Measurements from ENCODE around the gene PPARA.
"Not testable (repeated sequence)": the region's sequence is repeated elsewhere in the genome, so short reads cannot be mapped to it uniquely, and the experiment has no call there.

PPARA gene

DNA sequence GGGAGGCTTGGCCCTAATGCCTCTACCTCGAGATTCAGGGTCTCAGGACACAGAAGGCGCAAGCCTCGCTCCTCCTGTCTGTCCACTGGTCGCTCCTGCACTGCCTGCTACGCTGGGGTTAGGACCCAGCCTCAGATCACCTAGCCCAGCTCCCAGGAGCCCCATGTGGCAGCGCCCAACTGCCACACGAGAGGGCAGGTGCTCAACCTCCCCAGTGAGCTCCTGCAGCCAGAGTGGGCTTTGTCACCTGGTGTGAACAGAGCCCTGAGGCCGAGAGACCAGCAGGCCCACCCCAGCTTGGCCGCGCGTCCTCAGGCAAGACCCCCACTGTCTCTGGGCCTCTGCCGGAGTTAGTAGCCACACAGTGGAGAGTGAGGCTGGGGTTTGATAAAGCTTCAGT is 21.7 kb upstream of the PPARA start:
- no peak for DNase-seq

DNA sequence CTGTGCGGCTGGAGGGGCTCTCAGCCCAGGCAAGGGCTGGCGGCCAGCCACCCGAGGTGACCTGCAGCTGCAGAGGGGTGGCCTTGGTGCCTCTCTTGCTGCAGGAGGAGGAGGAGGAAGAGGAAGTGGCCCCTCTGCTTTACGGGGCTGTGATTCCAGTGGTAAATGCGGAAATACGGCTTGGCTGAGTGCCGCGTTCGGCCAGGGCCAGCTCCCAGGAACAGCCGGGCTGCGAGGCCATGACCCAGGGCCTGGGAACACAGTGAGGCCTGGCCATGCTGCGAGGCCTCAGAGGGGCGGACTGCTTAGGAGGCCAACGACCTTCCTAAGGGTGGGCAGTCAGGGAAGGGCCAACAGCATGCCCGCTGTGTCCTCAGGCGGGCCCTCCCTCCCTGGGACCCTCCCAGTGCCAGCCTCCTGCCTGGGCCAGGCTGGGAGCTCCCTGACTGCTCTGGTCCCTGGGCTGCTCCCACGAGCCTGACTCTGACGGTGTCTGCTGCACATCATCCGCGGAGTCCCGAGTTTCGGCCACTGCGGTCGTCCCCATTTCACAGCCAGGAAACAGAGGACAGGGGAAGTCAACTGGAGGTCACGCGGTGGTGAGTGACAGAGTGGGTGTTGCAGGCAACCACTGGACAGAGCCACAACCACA is 20.8 kb upstream of the PPARA start:
- no peak for DNase-seq

DNA sequence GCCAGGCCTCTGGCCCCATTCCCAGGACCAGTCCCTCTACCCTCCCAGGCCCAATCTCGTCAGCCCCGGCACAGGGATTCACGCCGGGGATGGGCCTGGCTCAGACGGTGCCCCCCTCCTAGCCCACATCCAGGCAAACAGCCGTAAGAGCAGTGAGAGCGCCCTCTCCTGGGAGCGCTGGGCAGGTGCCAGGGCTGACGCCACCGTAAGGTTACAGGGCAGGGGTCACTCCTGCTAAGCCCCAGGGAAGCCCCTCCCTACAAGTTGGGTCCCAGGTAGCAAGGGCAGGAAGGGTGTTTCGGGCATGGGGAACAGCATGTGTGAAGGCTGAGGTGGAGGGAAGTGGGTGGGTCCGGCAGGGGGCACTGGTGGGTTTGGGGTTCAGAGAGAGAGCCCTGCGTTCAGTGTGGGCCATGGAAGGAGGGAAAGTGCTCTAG is 19.2 kb upstream of the PPARA start:
- DNase-seq: no peak

DNA sequence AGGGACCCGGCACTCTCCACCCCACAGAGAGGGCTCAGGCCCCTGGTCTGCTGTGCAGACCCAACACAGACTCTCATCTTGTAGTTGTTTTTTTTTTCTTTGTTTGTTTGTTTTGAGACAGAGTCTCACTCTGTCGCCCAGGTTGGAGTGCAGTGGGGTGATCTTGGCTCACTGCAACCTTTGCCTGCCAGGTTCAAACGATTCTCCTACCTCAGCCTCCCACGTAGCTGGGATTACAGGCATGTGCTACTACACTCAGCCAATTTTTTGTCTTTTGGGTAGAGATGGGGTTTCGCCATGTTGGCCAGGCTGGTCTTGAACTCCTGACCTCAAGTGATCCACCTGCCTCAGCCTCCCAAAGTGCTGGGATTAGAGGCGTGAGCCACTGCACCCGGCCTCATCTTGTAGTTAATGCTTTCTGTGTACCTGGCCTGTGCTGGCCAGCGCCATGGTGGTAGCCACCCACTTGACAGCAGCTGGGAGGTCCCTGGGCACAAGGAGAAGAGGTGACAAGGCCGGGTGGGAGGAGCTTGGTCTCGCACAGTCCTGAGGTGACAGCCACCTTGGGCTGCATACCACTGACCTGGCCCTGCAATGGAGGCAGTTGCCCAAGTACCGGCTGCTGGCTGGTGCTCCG is 18.0 kb upstream of the PPARA start:
- DNase-seq: not testable (repeated sequence)

DNA sequence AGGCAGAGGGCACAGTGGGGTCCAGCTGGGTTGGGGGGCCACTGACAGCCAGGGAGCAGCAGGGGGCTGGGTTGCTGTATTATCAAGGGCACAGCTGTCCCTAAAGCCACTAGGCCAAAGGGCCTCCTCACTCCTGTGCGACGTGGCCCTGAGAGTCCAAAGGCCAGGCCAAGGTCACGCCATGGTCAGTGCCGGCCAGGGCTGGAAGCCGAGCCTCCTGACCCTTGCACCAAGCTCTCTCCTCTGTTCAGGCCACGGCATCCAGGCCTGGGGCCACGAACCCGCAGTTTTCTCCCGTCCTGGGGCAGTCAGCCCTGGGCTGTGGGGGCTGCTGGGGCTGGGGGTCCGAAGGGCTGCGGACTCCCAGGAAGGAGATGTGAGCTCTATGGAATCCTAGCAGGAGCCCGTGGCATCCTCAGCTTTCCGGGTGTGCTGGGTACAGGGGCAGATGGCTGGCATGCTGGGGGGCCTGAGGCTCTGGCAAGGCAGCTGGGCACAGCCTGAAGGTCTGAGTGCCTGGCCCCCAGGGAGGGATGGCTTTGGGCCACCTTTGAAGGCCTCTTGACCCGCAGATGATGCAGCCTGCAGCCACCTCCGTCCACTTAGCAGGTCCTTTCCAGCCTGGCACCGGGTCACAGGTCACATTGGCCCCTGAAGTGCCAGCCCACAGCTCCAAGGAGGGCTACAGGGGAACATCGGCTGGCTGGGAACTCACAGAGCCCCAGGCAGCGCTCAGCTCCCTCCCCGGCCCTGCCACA is 17.3 kb upstream of the PPARA start:
- DNase-seq: no peak

DNA sequence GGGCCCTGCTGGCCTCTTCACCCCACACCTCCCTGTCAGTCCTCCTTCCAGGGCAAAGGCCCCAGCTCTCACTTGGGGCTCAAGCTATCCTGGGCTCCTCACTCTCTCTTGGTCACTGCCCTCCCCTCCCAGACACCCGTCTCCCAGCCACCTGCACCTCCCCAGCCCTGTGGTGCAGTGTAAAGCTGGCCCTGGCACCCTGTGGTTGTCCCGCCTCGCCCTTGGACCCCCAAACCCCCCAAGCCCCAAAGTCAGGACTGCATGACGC is 16.8 kb upstream of the PPARA start:
- no peak for DNase-seq

DNA sequence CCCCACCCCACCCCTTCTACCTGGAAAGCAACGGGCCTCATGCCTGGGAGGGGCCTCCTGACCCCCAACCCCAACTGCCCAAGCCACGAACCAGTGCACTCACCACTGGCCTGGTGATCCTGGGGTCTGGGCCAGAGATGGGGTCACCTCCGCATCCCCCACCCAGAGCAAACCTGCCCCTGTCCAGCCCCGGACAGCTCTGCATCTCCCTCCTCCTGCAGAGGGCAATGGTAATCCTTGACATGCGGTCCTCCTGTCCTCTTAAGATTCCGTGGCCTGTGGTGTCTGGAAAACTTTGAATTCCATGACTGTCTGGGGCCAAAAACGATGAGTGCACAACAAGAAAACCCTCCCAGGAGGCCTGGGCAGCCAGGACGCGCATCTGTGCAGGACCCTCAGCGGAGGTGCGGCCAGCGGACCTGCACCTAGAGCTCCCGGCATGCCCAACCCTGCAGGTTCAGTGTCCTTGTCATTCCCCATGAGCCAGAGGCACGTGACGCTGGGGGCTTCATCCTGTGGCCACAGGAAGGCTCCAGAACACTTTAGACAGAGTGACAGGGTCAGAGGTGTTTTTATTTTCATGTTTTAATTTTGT is 16.1 kb upstream of the PPARA start:
- DNase-seq: no peak

DNA sequence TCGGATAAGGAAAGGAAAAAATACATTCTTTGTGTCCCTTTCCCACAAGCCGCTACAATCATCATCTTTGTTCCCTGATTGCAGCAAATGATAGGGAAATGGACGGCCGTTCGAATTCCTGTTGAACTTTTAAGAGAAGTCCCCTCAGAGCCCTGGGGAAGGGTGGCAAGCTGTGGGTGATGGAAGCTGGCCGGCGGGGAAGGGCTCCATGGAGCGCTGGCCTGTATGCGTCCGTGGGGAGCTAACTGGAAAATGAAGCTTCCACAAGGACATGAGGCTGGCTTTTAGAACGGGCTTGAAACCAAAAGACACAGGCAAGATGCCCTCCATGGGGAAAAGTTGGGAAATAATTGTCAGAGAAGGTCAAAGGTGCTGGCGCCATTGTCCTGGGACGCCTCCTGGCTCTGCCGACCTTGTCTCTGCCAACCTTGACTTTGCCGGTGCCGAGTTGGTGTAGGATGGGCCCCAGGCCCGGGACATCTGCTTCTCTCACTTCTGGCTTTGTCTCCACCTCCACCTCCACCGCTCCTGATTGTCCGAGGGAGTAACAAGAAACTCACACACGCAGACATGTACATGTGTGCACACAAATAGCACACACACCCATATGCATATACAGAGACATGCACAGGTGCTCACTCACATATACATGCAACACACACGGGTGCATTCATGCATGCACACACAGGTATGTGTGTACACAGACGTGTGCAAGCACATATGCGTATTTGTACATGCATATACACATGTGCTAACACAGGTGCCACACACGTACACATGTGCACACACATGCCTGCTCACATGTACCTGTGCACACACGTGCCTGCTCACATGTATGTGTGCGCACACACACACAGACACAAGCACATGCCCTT is 14.5 kb upstream of the PPARA start:
- no peak for DNase-seq

DNA sequence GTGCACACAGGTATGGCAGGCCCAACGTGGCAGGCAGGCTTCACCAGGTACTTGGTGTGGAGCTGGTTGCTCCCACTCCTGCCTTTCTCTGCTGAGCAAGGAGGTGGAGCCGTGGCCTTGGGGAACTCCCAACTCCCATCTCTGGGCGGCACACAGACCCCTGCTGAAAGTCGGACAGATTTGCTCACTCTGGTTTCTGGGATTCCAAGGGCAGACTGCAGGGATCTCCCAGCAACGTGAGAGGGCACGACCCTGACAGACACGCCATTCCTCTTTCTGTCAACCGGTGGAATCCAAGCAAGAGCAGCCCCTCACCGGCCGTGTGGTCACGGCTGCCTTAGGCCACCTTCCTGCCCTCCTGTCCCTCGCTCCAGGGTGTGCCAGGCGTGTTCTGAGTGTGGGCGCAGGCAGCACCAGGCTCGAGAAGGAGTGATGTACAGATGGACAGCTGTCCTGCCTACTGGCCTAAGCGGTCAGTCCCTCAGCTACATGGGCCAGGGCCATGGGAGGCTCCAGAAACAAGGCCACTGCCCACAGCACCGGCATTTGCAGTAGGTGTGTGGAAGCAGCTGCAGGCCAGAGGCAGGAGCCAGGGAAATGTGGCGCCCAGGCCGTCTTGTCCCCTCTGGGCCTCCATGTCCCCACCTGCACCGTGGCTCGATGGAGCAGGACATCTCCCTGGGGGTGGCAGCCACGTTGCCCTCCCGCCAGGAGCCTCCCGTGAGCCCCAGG is 13.7 kb upstream of the PPARA start:
- DNase-seq: no peak

DNA sequence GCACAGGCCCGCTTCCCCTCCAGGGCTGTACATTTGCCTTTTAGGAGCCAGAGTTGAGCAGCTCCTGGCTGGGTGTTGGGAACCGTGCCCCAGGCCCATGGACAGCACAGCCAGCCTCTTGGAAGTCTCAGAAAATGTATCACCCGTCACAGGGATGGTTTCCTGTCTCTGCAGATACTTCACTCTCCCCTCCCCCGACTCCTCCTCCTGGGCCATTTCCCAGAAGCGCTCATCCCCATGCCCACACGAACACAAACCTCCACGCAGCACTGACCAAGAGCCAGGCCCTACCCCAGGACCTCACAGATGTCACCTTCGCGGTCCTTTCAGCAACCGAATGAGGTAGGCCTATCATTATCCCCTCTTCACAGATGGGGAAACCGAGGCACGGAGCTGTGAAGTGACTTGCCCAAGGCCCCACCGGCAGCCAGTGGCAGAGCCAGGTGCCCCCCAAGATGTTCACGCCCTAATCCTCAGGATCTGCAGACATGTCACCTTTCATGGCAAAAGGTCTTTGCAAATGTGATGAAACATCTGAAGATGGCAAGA is 13.0 kb upstream of the PPARA start:
- DNase-seq: no peak

DNA sequence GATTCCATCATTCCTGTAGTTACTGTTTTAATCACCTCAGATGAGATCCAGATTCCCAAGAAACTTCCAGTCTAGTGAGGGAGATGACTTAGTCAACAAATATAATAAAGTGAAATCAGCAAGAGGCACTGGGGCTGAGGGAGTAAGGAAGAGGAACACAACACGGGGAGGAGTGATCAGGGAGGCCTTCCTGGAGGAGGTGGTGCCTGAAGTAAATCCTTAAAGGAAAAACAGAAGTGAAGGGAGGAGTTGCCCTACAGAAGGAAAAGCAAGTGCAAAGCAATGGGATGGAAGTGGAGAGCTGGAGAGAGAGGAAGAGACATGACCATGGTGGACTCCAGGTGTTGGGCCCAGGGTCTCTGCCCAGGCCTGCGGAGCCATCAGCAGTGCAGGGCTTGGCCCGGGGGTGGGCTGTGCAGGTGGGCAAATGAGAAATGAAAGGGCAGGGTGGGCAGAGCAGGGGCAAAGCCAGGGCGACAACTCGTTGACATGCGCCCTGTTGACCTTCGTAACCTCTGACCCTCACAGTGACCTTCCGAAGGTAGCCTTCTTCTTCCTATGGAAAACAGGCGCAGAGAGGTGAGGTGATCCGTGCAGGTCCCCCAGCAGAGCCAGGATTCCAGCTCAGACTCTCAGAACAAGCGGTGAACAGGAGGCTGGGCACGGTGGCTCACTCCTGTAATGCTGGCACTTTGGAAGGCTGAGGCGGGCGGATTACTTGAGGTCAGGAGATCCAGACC is 12.1 kb upstream of the PPARA start:
- DNase-seq: no peak

DNA sequence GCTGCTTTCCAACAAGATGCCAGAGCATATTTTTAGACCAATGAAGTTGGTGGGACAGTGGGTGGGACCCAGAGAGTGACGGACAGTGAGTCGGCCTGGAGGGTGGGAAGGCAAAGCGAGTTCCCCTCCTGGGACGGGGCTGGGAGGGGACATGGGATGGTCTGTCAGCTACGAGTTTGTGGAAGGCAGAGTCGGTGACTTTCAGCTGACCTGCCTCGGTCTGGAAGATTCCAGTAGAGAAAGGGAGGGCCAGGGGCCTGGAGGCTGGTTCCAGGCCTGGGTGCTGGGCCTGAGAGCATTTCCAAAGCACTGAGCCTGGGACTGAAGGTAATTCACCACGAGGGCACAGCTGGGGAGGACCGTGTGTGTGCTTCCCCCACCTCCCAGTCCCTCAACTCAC is 10.9 kb upstream of the PPARA start:
- not testable (repeated sequence) for DNase-seq

DNA sequence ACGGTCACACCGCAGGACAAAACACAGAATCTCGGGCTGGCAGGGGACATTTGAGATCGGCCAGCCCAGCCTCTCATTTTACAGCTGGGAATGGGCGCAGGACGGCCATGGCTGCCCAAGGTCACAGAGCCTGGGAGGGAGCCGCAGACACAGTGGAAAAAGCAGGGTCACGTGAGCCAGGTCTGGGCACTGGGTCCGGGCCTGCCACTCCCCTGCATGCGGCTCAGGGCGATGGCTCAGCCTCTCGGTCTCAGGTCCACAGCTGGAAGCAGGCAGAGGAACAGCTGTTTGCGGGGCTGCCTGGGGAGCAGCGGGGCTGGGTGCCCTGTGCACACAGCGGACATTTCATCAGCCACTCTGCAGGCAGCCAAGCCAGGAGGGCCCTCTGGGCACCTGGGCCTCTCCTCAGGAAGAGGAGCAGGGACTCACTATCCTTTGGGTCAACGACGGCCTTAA is 10.4 kb upstream of the PPARA start:
- no peak for DNase-seq

DNA sequence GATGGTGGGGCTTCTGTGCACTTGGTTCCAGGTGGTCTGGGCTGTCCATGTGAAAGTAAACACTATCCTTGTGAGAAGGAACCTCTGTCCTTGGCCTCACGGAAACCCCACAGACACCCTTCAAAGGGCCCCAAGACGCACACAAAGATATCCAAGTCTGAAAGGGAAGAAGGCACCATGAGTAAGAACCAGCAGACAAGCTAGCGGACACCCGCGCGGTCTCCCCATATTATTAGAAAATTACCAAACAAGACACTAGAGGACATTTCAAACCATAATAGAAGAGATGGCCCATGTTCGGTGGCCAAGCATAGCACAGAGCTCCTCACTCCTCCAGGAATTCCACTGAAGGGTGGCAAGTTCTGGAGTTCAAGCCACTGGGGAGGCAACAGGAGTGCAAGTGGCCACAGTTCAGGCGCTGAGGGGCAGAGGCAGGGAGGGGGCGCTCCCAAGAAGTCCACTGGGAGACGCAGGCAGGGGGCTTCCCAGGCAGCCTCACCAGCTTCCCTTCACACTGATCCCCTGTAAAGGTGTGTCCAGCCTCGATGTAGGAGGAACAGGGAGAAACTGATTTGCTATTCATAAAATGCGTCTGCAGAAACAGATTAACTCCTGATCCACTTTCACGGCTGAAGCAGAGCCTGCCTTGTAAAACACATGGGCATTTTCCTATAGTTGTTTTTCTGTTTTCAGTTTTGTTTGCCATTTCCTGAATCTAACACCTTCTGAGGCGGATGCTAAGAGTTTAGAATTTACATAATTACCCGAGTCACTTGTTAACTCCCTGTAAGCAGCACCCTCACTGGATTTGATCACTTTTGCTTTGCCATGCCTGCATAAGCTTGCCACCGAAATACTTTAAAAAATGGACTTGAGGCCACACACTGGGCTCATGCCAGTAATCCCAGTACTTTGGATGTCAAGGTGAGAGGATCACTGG is 9.1 kb upstream of the PPARA start:
- no peak for DNase-seq

DNA sequence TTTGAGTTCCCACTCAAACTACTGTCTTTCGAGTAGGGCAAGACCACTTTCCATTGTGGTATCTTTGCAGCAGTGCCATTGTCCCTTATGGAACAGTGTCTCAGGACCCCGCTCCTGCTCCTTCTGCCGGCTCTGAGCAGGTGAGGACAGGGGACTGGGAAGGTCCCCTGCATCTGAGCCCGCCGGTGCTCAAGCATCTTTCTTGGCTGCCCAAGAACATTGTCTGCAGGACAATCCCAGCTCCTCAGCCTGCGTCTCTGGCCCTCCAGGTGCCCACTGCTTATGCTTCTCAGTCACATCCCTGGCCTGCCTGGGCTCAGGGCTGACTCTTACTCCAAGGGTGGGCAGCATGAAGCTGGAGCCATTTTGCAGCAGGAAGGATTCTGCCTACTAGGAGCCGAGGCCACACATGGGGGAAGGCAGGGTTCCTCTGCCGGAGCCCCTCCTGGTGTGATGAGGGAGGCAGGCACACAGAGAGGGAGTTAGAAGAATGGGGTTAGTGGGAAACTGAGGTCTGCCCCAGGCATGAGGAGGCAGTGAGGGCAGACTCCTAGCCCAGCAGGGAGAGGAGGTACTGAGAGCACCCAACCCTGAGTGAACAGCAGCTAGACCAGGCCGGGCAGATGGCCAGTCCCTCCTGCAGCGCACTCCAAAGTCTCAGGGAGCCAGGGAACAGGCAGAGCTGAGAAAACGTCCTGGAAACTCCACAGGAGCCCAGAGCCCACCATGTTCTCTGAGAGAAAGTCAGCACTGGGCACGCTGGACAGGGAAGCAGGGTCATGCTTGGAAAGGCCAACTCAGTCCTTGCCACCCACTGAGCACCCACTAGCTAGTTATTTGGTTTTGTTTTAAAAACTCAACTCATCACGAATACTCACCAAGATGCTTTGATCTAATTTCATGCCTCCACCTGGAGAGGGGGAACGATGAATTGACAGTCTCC is 7.5 kb upstream of the PPARA start:
- DNase-seq: no peak

DNA sequence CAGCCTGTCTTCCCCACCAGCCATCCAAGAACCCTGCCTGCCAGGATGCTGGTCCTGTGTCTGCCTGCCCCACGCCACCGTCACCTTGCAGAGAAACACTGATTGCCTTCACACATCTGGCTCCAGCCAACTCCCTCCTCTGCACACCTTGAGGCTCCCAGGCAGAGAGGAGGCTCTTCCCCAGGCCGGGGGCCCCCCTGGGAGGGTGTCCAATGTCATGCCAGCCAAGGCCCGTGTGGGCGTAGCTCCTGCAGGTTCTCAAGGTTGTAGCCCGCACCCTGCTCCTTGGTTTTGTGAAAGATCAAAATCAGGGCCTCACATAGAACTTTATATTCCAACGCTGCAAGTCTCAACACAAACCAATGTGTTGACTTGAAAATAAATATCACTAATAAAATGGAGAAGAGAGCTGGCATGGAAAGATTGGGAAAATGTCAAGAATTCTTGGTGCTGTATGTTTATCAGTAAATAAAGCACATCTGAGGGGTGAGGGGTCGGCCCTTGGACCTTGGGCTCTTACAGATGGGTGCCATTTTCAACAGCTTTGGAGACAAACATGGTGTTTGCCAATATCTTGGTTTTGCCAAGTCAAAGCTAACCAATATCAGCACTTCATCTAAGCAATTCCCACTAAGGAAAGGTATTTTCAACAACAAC is 6.7 kb upstream of the PPARA start:
- DNase-seq: no peak

DNA sequence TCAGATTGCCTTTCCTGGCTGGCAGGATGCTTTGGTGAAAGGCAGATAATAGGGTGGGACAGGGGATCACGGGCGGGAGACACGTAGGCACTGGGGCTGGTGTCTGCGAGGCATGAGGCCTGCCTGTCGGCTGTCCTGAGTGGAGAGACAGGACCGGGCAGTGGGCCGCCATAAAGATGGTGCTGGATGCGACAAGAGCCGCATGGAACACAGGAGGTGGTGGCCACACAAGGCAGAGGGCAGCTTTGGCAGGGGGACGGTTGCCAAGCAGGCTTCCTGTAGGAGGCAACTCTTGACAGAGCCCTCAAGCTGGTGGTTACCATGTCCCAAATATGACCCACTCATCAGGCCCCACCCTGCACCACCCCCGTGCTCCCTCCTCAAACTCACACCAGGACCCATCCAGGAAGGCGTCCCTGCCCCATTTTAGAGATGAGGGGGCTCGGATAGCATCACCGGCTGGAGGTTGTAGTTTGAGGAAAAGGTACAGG is 4.9 kb upstream of the PPARA start:
- DNase-seq: no peak

DNA sequence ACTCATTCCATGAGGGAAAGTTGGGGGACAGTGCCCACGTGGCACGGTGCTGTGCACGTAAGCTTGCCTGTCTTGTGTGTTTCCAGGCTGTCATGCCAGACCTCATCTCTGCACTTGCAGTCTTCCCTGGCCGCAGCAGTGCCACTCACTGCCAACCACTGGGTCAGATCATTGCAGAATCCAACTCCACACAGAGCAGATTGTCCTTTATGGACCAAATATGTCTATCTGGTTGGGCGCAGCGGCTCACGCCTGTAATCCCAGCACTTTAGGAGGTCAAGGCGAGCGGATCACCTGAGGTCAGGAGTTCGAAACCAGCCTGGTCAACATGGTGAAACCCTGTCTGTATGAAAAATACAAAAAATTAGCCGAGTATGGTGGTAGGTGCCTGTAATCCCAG is 4.4 kb upstream of the PPARA start:
- no peak for DNase-seq
